Stimulated activated CD8-positive, alpha-beta memory T cell treated with anti-CD3 and anti-CD28 coated beads, Interleukin-12 subunit alpha, Interleukin-12 subunit beta, amount 100 ng/mL, for 24 hours (primary cell): ENCODE data around the gene NUP210L.
"Not testable (repeated sequence)": the region's sequence is repeated elsewhere in the genome, so short reads cannot be mapped to it uniquely, and the experiment has no call there.

ENCODE experiments used
- DNase-seq: peaks from one replicate; pipeline ENCODE4 v3.0.0-alpha.2; 2020; ENCODE audit errors: extremely low read depth

NUP210L gene

DNA sequence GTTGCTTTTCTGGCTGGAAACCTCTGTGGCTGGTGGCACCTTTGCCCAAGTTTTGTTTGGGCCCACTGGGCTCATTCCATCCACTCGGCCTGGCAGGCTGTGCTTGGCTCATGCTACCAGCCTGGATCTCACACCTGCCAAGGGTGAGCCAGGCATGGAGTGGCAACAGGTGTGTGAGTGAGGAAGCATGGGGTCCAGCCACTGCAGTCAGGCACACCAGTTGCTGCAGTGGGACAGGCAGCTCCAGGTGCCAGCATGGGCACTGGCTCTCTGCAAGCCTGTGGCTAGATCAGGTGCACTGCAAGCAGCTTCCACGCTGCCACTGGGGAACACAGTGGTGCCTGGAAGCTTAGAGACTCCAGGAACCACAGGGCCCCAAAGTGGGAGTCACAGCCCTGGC, 57.0 kb downstream of the NUP210L start:
- DNase-seq, result no peak

- no peak for DNase-seq
Measured at GRCh38 chr1:154095456-154096060, 59.3 kb downstream of the NUP210L start.

DNA sequence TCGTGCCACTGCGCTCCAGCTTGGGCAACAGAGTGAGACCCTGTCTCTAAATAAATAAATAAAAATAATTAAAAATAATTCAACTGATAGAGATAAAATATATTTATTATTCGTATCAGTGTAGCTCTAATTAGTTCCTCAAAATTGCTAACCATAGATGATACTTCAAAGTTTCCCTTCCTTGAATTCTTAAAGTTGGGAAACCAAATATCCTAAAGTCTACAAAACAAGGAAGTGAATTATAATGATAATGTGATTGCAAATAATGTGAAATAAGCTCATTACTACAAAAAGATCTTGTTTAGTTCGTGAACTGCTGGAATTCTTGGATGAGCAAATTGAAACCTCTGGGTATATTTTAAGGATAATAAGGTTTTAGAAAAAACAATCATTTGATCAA, 60.5 kb downstream of the NUP210L start:
- no peak for DNase-seq

GRCh38 chr1:154093699-154094098, 61.2 kb downstream of the NUP210L start:
- no peak for DNase-seq

- DNase-seq, result no peak
Measured at GRCh38 chr1:154091706-154092105, 63.2 kb downstream of the NUP210L start.

- no peak for DNase-seq
Measured at GRCh38 chr1:154087574-154087973, 67.3 kb downstream of the NUP210L start.

GRCh38 chr1:154083057-154083456, 71.8 kb downstream of the NUP210L start:
- DNase-seq, result not testable (repeated sequence)

DNA sequence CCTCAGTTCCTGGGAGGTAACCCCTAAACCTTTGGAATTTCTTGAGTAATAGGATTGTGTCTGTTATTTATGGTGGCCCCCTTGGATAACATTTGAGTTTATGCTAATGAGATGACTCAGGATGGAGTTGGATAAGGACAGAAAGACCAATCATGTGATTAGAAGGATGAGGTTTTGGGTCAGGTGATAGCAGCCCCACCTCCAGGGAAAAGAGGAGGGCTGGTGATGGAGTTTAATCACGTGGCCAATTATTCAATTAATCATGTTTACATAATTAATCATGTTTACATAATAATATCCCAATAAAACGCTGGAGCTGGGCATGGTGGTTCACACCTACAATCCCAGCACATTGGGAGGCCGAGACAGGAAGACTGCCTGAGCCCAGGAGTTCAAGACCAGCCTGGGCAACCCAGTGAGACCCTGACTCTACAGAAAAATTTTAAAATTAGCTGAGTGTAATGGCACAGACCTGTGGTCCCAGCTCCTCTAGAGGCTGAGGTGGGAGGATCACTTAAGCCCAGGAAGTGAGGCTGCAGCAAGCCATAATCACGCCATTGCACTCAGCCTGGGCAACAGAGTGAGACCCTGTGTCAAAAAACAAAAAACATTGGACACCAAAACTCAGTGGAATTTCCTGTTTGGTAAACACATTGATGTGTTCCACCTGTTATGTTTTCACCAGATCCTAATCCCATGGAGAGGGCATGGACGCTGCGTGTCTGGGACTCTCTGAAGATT, 73.3 kb downstream of the NUP210L start:
- DNase-seq, result no peak

GRCh38 chr1:154076413-154076812, 78.5 kb downstream of the NUP210L start:
- DNase-seq, result no peak

GRCh38 chr1:154075746-154076145, 79.1 kb downstream of the NUP210L start:
- no peak for DNase-seq

- DNase-seq, result no peak
Measured at GRCh38 chr1:154062309-154062708, 92.6 kb downstream of the NUP210L start.

- DNase-seq, result not testable (repeated sequence)
Measured at GRCh38 chr1:154047436-154047835, 107.4 kb downstream of the NUP210L start.

DNA sequence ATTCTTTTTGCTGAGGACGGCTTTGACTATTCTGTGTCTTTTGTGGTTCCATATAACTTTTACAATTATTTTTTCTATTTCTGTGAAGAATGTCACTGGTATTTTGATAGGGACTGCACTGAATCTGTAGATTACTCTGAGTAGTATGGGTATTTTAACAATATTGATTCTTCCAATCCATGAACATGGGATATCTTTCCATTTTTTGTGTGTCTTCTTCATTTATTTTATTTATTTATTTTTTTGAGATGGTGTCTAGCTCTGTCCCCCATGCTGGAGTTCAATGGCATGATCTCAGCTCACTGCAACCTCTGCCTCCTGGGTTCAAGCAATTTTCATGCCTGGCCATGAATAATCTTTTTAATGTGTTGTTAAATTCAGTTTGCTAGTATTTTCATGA, 121.2 kb downstream of the NUP210L start:
- DNase-seq, result not testable (repeated sequence)

DNA sequence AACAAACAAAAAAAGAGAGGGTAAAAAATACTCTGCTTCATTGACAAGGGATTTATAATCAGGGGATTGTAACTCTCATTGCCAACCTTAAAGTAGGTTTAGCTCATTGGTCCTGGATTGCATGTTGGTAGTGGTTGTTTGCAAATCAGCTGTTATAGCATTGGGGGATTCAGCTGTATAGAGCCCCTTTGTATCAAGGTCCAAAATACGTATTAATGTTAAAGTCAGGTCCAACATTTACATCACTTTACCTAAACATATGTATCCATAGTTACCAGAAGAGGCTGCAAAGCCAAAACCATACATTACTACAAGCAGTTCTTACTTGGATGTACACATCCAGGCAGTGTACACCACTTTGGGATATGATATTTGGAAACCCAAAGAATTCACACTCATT, 134.9 kb downstream of the NUP210L start:
- no peak for DNase-seq

DNA sequence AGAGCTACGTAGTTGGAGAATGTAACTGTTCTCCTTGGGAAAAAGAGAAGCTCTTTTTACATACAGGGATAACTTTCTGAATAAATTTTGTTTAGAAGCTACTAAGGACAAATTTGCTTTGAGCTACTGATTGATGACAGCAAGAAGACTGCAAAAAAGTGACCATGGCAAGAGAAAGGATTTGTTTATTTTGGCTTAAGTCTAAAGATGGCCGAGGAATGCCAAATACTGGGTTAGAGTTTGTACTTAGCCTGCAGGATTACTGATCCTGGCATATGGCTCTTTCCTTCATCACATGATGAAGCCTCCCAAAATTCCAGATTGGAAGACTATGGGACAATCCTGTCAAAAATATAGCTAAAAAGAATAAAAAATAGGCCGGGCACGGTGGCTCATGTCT, 135.6 kb downstream of the NUP210L start:
- no peak for DNase-seq

DNA sequence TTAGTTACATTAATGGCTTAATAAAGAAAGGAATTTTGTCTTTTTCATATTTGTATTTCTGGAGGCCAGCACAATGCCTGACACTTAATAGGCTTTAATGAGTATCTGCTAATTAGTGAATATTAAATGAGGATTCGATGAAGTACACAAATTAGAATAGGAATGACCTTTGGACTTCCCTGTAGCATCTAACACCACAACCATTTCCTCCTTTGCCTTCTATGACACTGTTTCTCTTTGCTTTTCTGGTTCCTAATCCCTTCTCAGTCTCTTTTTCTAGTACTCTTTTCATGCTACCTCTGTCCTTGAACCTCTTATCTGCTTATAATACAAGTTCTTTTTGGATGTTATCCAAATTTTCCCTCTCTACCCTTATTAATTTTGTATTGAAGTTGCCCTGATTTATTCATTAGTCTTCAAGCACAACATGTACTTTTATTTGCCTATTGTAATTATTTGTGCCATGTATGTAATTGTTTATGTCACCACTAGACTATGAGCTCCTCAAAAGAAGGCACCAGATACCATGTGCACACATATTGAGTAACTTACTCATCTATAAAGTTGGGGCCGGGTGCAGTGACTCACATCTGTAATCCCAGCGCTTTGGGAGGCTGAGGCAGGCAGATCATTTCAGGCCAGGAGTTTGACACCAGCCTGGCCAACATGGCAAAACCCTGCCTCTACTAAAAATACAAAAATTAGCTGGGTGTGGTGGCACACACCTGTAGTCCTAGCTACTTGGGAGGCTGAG, 140.5 kb downstream of the NUP210L start:
- no peak for DNase-seq

GRCh38 chr1:154012543-154012942, 142.3 kb downstream of the NUP210L start:
- not testable (repeated sequence) for DNase-seq

DNA sequence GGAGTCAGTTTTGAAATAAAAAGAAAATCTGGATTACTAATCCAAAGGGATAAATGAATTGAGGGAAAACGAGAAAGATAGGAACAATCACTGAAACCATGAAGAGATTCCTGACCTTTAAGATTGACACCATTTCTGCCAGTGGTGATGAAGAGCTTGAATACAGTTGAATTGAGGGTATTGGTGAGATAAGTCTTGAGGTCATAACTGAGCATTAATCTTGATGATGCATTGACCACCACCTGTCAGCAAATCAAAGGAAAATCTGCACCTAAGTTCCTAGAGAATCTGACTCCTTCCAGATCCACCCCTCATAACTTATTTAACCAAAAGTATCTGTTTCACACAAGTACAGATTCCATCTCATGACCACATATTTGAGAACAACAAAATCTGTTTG, 142.7 kb downstream of the NUP210L start:
- no peak for DNase-seq

DNA sequence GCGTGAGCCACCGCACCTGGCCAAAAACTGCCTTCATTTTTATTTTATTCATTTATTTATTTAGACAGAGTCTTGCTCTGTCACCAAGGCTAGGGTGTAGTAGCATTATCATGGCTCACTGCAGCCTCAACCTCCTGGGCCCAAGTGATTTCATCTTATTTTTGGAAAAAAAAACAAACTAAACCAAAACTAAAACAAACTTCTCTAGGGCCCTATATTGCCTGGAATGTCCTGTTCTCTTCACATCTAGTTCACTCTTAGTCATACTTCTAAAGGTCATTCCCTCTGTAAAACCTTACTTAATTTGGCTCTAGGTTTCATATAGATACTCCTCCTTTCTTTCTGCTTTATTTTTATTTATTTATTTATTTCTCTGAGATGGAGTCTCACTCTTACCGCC, 148.7 kb downstream of the NUP210L start:
- DNase-seq, result no peak

DNA sequence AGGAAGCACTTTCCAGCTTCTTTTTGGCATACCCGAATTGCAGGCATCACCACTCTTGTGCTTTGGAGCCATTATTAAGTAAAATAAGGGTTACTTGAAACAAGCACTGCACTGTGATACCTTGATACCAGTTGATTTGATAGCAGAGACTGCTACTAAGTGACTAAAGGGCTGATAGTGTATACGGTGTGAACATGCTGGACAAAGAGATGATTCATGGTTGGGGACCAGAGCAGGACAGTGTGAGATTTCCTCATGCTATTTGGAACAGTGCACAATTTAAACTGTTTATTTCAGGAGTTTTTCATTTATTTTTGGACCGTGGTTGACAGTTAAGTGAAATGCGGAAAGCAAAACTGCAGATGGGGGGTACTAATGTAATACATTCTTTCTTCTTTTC, 154.5 kb downstream of the NUP210L start:
- DNase-seq, result no peak

DNA sequence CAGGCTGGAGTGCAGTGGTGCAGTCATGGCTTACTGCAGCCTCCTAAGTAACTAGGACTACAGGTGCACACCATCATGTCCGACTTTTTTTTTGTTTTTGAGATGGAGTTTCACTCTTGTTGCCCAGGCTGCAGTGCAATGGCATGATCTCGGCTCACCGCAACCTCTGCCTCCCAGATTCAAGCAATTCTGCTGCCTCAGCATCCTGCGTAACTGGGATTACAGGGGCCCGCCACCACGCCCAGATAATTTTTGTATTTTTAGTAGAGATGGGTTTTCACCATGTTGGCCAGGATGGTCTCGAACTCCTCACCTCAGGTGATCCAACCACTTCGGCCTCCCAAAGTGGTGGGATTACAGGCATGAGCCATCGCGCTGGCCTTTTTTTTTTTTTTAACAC, 158.0 kb downstream of the NUP210L start:
- DNase-seq, result not testable (repeated sequence)

GRCh38 chr1:153995640-153996039, 159.2 kb downstream of the NUP210L start:
- DNase-seq, result no peak

- no peak for DNase-seq
Measured at GRCh38 chr1:153995202-153995601, 159.7 kb downstream of the NUP210L start.
